Mesothelial cell of epicardium (in vitro differentiated cells): ENCODE measurements around the gene CEP43. TPM values are rescaled to one million over a fixed set of nuclear protein-coding genes. Genes with fewer than 3 reads are reported as not detected.

Experiments used
- DNase-seq, 2 experiments: peaks; one replicate each; pipeline ENCODE4 v3.0.0; 2021; ENCODE audit warnings: low spot score in 2 of 2; ENCODE audit not compliant: unreplicated experiment in 2 of 2
- H3K27ac Mint-ChIP-seq: 2 replicates; pipeline ENCODE4 v1.8.0; 2021; ENCODE audit warnings: mixed read lengths
- H3K27me3 Mint-ChIP-seq: 2 replicates; pipeline ENCODE4 v1.8.0; 2021; ENCODE audit warnings: low read depth, mixed read lengths
- H3K36me3 Mint-ChIP-seq: 2 replicates; pipeline ENCODE4 v1.8.0; 2021; ENCODE audit warnings: mixed read lengths
- H3K4me1 Mint-ChIP-seq: 2 replicates; pipeline ENCODE4 v1.8.0; 2021; ENCODE audit warnings: mixed read lengths
- H3K4me3 Mint-ChIP-seq: 2 replicates; pipeline ENCODE4 v1.8.0; 2021; ENCODE audit warnings: mild to moderate bottlenecking, moderate library complexity, mixed read lengths
- H3K9me3 Mint-ChIP-seq: 2 replicates; pipeline ENCODE4 v1.8.0; 2021; ENCODE audit warnings: mixed read lengths
- total RNA-seq: library from RNA; stranded (reverse); gene quantifications from 3 replicates; pipeline ENCODE4 v1.2.1, GENCODE V29; 2021
- TF ChIP-seq, protein P1 (sequence below): fragments of 200-600 bp; sonication (generic); IDR thresholded peaks from one replicate; pipeline ENCODE4 v1.5.0; 2021; ENCODE audit warnings: antibody characterized with exemption; ENCODE audit not compliant: unreplicated experiment

Gene CEP43
- total RNA-seq, 1 donor from 2014 or later: 27.9 TPM

DNA sequence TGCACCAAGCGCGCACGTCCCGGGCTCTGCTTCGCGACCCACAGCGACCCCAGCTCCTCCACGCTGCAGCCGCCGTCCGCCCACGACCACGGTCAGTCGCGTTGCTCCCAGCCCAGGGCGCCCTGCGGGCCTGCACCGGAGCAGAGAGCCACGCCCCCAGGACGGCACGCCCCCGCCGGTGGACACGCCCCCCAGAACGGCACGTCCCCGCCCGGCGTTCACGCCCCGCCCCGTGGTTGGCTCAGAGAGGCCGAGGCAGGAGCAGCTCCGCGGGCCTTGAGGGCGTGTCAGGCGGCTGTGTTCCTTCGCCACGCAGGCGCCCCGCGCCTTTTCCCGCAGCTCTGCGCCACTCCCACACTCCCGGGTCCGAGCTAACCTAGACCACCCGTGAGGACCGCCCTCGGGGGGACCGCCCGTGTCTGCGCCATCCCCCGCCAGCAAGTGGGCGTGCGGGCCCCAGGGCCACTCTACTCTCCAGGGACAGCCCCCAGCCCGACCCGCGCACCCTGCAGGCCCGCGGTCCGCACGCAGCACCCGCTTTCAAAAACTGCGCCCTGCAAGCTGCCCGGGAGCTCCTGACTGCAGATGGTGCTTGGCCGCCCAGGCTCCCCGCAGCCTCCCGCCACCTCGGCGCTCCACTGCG lies 42.6 kb upstream of the CEP43 start, which contains the start of gene RNASET2:
TSS of gene RNASET2 (minus strand) at position 107 of the 643 bp plus-strand sequence. CDS start 368 bp downstream, outside the sequence.
- Mint-ChIP-seq H3K27ac (peak within 1 kb of the TSS; percentile 89), H3K27me3 (peaks cover 2% of the 10 kb centered on the region), H3K9me3 (no peaks in the 10 kb centered on the region), H3K4me1 (peaks cover 36% of the 10 kb centered on the region), H3K36me3 (no peaks in the 10 kb centered on the region), H3K4me3 (peak within 1 kb of the TSS; percentile 85)
- peak; percentile 97 to 100 for DNase-seq
- TF ChIP-seq, protein P1, sequence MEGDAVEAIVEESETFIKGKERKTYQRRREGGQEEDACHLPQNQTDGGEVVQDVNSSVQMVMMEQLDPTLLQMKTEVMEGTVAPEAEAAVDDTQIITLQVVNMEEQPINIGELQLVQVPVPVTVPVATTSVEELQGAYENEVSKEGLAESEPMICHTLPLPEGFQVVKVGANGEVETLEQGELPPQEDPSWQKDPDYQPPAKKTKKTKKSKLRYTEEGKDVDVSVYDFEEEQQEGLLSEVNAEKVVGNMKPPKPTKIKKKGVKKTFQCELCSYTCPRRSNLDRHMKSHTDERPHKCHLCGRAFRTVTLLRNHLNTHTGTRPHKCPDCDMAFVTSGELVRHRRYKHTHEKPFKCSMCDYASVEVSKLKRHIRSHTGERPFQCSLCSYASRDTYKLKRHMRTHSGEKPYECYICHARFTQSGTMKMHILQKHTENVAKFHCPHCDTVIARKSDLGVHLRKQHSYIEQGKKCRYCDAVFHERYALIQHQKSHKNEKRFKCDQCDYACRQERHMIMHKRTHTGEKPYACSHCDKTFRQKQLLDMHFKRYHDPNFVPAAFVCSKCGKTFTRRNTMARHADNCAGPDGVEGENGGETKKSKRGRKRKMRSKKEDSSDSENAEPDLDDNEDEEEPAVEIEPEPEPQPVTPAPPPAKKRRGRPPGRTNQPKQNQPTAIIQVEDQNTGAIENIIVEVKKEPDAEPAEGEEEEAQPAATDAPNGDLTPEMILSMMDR: no peak

DNA sequence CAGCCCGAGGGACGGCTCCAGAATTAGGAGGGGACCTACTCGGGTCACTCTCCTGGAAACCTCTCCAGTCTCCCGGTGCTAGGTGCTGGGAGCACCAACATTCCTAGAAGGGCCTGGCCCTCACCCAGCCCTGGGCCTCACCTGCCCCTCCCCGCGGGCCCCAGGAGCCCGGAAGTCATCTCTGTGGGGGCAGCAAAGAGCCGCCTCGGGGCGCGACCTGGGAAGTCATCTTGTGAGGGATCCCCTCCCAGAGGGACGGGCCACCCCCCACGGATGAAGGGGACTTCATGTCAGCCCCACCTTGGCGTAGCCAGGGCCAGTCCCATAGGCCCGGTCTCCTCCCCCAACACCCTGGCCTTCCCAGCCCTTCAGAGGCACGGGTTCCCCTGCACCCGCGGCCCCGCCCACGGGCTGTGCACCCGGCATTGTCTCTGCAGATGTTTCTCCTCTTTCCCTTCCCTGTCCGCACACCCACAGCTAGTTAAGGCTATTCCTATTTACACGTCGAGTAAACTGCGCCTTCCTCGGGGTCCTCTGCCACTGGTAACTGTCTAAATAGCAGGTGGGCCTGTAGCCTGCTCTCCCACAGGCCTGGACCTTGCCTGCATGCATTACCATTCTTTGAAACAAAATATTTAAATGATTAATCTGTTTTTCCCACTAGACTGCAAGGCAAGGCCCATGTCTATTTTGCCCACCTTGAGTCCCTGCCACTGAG lies 42.0 kb upstream of the CEP43 start:
- TF ChIP-seq, protein P1: no peak
- Mint-ChIP-seq H3K27ac (peak overlapping the region; percentile 89), H3K9me3 (no peaks in the 10 kb centered on the region), H3K4me3 (peak overlapping the region; percentile 85), H3K27me3 (peaks cover 2% of the 10 kb centered on the region), H3K36me3 (no peaks in the 10 kb centered on the region), H3K4me1 (peaks cover 36% of the 10 kb centered on the region)
- DNase-seq: peak in 1 of 2 experiments; percentile 45

DNA sequence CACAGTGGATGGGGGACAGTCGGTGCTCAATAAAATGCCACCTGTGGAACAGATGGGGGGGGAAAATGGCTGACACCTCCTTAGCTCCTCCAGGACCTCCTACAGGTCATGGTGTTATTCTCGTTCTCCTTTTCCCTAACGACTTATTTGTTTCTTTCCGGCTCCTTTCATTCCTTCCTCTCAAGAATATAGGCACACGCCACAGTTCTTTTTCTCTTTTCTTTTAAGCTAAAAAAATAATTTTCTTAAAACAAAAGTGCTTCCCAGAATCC lies 41.5 kb upstream of the CEP43 start:
- H3K27me3 Mint-ChIP-seq: peaks cover 2% of the 10 kb centered on the region
- peaks cover 2% of the 10 kb centered on the region for H3K36me3 Mint-ChIP-seq
- peak overlapping the region; percentile 85 for H3K4me3 Mint-ChIP-seq
- peaks cover 4% of the 10 kb centered on the region for H3K9me3 Mint-ChIP-seq
- DNase-seq: no peak
- peaks cover 36% of the 10 kb centered on the region for H3K4me1 Mint-ChIP-seq
- TF ChIP-seq, protein P1: no peak
- H3K27ac Mint-ChIP-seq: no peak overlapping the region

DNA sequence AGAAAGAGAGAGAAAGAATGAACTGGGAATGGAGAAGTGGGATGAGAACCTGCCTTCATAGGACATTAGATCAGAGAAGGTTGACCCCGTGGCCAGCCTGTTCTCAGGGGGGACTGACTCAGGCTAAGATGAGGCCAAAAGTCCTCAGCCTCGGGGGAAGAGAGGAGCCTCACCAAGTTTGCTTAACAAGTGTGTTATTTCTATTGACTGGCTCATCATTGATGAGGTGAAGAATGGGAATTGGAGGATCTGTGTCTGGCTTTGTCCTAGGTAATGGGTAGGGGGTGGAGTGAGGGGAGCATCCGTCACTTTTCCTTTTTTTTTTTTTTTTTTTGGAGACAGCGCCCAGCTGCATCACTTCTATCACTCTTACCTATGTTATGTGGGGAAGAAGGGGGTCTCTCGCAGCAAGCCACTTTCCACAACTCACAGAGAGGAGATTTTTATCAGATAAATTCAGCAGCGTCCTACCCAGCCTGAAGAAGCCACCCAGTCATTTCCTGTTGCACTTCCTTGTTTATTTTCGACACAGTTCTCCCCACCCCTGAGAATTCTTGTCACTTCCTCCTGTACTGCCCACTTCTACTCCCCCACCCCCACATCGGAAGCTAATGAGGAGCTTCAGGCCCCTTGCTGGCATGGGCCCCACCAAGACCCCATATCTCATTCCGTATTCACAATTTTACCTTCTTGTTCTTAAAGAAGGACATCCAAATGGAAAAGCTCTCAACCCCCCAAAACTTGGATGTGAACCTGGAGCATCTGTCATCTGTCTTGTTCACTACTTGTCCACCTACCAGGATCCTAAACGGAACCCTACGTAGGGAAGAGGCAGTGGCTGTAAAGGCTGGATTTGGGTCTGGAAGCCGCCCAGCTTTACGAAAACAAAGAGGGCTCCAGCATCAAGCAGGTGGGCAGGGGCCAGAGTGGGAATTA lies 40.0 kb upstream of the CEP43 start:
- Mint-ChIP-seq H3K27ac (no peak overlapping the region), H3K4me3 (no peak overlapping the region), H3K36me3 (peaks cover 5% of the 10 kb centered on the region), H3K4me1 (peaks cover 25% of the 10 kb centered on the region), H3K9me3 (peaks cover 9% of the 10 kb centered on the region), H3K27me3 (peaks cover 2% of the 10 kb centered on the region)
- DNase-seq: no peak
- TF ChIP-seq, protein P1: no peak

DNA sequence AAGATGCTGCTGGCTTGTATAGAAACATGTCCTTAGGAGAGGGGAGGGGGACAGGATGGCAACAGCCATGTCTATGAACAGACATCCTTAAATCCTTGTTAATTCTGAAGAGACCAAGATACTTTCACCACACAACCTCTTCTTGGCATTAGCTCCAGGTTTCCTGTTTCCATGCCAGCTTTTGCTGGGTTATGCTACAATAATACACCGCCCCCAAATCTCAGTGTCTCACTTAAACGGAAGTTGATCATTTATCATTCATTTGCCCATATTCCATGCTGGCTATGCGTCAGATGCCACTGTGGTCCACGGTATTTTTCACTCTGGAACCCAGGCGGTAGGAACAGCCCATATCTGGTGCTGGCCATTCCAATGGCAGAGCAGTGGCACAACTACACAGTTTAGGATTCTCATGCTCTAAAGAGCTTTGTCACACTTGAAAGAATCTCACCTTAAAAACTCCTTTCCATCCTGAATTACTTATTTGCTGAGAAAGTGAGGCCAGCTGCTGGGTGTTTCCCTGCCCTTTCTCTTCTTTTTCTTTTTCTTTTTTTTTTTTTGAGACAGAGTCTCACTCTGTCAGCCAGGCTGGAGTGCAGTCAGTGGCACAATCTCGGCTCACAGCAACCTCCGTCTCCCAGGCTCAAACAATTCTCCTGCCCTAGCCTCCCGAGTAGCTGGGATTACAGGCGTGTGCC lies 39.1 kb upstream of the CEP43 start:
- TF ChIP-seq, protein P1: no peak
- DNase-seq: no peak
- Mint-ChIP-seq H3K27ac (no peak overlapping the region), H3K27me3 (peaks cover 2% of the 10 kb centered on the region), H3K9me3 (peaks cover 10% of the 10 kb centered on the region), H3K4me1 (peaks cover 21% of the 10 kb centered on the region), H3K36me3 (peaks cover 7% of the 10 kb centered on the region), H3K4me3 (no peak overlapping the region)
